K562 (cell line): ENCODE measurements around the gene SMAD3. TPM values are rescaled to one million over a fixed set of nuclear protein-coding genes. Genes with fewer than 3 reads are reported as not detected.

Experiments
- MTA3 ChIP-seq: fragments of 450-650 bp; formaldehyde crosslinking; IDR thresholded peaks from 2 replicates; pipeline ENCODE4 v1.6.1; 2017; ENCODE audit warnings: mild to moderate bottlenecking, borderline replicate concordance
- REST ChIP-seq, 2 experiments: fragments of 450-650 bp; formaldehyde crosslinking in 1 of 2; IDR thresholded peaks; 2 replicates each; pipeline versions ENCODE4 v1.4.0 to v1.6.1; 2014 to 2020; ENCODE audit warnings: mild to moderate bottlenecking in 2 of 2, borderline replicate concordance in 1 of 2, low read depth in 1 of 2
- RHOXF2B ChIP-seq: fragments of 250-450 bp; sonication (Bioruptor Pico); conservative IDR thresholded peaks from 2 replicates; pipeline ENCODE4 v1.5.1; 2021
- ZBTB11 ChIP-seq, 3 experiments: fragments of 200-800 bp in 1 of 3; fragments of 250-450 bp in 1 of 3; fragments of 450-650 bp in 1 of 3; sonication (Bioruptor Pico) in 1 of 3; sonication (Bioruptor generic) in 1 of 3; formaldehyde crosslinking in 1 of 3; IDR thresholded peaks; 2 replicates each; pipeline versions ENCODE4 v1.6.1 to v1.8.0; 2016 to 2022; ENCODE audit warnings: mild to moderate bottlenecking in 2 of 3, missing genetic modification characterization in 2 of 3, missing compliant biosample characterization in 1 of 3, moderate library complexity in 1 of 3
- ZBTB12 ChIP-seq: fragments of 250-450 bp; sonication (Bioruptor Pico); IDR thresholded peaks from 2 replicates; pipeline ENCODE4 v1.4.0; 2020
- ZNF263 ChIP-seq: sonication (generic); formaldehyde crosslinking; IDR thresholded peaks from 2 replicates; pipeline ENCODE4 v1.8.0; 2022; ENCODE audit warnings: mild to moderate bottlenecking, missing genetic modification reagents, borderline replicate concordance
- ZNF354B ChIP-seq: fragments of 250-450 bp; sonication (Bioruptor Pico); IDR thresholded peaks from 2 replicates; pipeline ENCODE4 v1.4.0; 2020
- ZNF395 ChIP-seq: fragments of 200-800 bp; sonication (Bioruptor generic); IDR thresholded peaks from 2 replicates; pipeline ENCODE4 v1.6.1; 2017; ENCODE audit warnings: missing genetic modification characterization, missing compliant biosample characterization
- polyA plus RNA-seq, 8 experiments: library from polyadenylated mRNA; depleted of rRNA in 4 of 8; stranded (reverse) in 5 of 8; unstranded in 3 of 8; fragments of >200 nt; fragmentation: Nextera tagmentation in 2 of 8; fragmentation: Illumina TruSeq in 1 of 8; extraction: Ambion mirVana in 2 of 8; extraction: Trizol in 1 of 8; gene quantifications; 2 replicates each; pipeline versions ENCODE4 v1.2.1 to v1.2.3, GENCODE V29; 2011 to 2014; ENCODE audit warnings: inconsistent platforms in 1 of 8, missing spikeins in 1 of 8
- total RNA-seq, 7 experiments: library from RNA; depleted of rRNA in 6 of 7; stranded (reverse); fragments of >200 nt in 6 of 7; fragmentation: Illumina TruSeq in 2 of 7; extraction: Trizol in 2 of 7; gene quantifications; 2 replicates each; pipeline versions ENCODE4 v1.2.1 to v1.2.3, GENCODE V29; 2011 to 2021; ENCODE audit warnings: low replicate concordance in 1 of 7

The SMAD3 gene
- total and polyA plus RNA-seq, 9 of the 15 experiments (the other 6 are each of a cell fraction or from before 2014, with no cell fraction given) = 4.3 to 39.2 (median 11.1) TPM

- TF ChIP-seq ZBTB11 (CRISPR knock-in tag; IDR thresholded peaks at IDR 0.05) (peak in 1 of 3 experiments; percentile 37; a peak in 1 of 6 replicates), REST (IDR thresholded peaks at IDR 0.05; ENCODE audit: borderline replicate concordance) (no peak), REST (CRISPR knock-in tag; IDR thresholded peaks at IDR 0.05; ENCODE audit: low read depth) (no peak), MTA3 (no peak), ZNF263 (no peak), ZNF395 (CRISPR knock-in tag) (no peak), RHOXF2B (CRISPR knock-in tag) (no peak), ZNF354B (no peak), ZBTB12 (no peak)
Observed at GRCh38 chr15:67089217-67090193, 24.1 kb downstream of the SMAD3 start (continued).
